CD14-positive monocyte (primary cell): Measurements from ENCODE around the gene DLGAP3. TPM values are rescaled to one million over a fixed set of nuclear protein-coding genes. Genes with fewer than 3 reads are reported as not detected.
"Not testable (repeated sequence)": the region's sequence is repeated elsewhere in the genome, so short reads cannot be mapped to it uniquely, and the experiment has no call there.

Experiments used
- DNase-seq, 3 donors: peaks; one replicate each; pipeline ENCODE4 v3.0.0-alpha.2; 2011 to 2022
- H2AFZ ChIP-seq: 2 replicates; pipeline ENCODE4 v1.6.0; 2012; ENCODE audit warnings: mild to moderate bottlenecking, low read depth, low read length, inconsistent platforms; ENCODE audit not compliant: insufficient read depth, poor library complexity, severe bottlenecking
- H3K27ac ChIP-seq, 2 donors: 1 replicate in 1 of 2; 2 replicates in 1 of 2; pipeline ENCODE4 v1.5.1; 2012 to 2013; ENCODE audit warnings: low read length in 2 of 2, control low read depth in 1 of 2, inconsistent platforms in 1 of 2, low read depth in 1 of 2, mild to moderate bottlenecking in 1 of 2
- H3K27me3 ChIP-seq, 2 donors: one replicate each; pipeline versions ENCODE4 v1.6.0 to v1.6.1; 2011 to 2013; ENCODE audit warnings: low read length in 2 of 2; ENCODE audit not compliant: control insufficient read depth in 2 of 2, insufficient read depth in 2 of 2
- H3K36me3 ChIP-seq, 2 donors: replicated peaks in 1 of 2; 1 replicate in 1 of 2; 2 replicates in 1 of 2; pipeline versions ENCODE4 v1.5.1 to v1.6.1; 2012 to 2013; ENCODE audit warnings: low read length in 2 of 2, control low read depth in 1 of 2, inconsistent platforms in 1 of 2, mild to moderate bottlenecking in 1 of 2; ENCODE audit not compliant: insufficient read depth in 2 of 2, control insufficient read depth in 1 of 2
- H3K4me1 ChIP-seq, 2 donors: 1 replicate in 1 of 2; 2 replicates in 1 of 2; pipeline versions ENCODE4 v1.5.1 to v1.6.1; 2012 to 2013; ENCODE audit warnings: low read length in 2 of 2, control low read depth in 1 of 2, inconsistent platforms in 1 of 2, mild to moderate bottlenecking in 1 of 2, moderate library complexity in 1 of 2; ENCODE audit not compliant: insufficient read depth in 2 of 2, control insufficient read depth in 1 of 2
- H3K4me2 ChIP-seq: replicated peaks from 2 replicates; pipeline ENCODE3; 2012; ENCODE audit warnings: low read length, moderate library complexity, mild to moderate bottlenecking; ENCODE audit not compliant: poor library complexity, severe bottlenecking; ENCODE audit errors: extremely low read depth
- H3K4me3 ChIP-seq, 3 experiments: fragments of 200-600 bp in 1 of 3; sonication (generic) in 1 of 3; replicated peaks in 1 of 3; 1 replicate in 2 of 3; 2 replicates in 1 of 3; pipeline ENCODE4 v1.5.1; 2011 to 2013; ENCODE audit warnings: low read length in 3 of 3, mild to moderate bottlenecking in 3 of 3, control low read depth in 2 of 3, low read depth in 2 of 3, inconsistent platforms in 1 of 3, moderate library complexity in 1 of 3
- H3K79me2 ChIP-seq: 2 replicates; pipeline ENCODE4 v1.6.0; 2012; ENCODE audit warnings: mild to moderate bottlenecking, control low read depth, inconsistent platforms, low read length, moderate library complexity; ENCODE audit not compliant: insufficient read depth
- H3K9ac ChIP-seq: 2 replicates; pipeline ENCODE4 v1.6.0; 2017; ENCODE audit warnings: low read length, mild to moderate bottlenecking; ENCODE audit not compliant: insufficient read depth, poor library complexity, severe bottlenecking
- H3K9me3 ChIP-seq, 2 donors: replicated peaks in 1 of 2; 1 replicate in 1 of 2; 2 replicates in 1 of 2; pipeline versions ENCODE4 v1.5.1 to v1.6.1; 2012 to 2013; ENCODE audit warnings: low read length in 2 of 2, control low read depth in 1 of 2; ENCODE audit not compliant: control insufficient read depth in 1 of 2, insufficient read depth in 1 of 2
- H4K20me1 ChIP-seq: 2 replicates; pipeline ENCODE4 v1.6.0; 2012; ENCODE audit warnings: mild to moderate bottlenecking, low read length, control low read depth, moderate library complexity; ENCODE audit not compliant: insufficient read depth
- H3K27ac Mint-ChIP-seq, 7 donors: one replicate each; pipeline ENCODE4 v1.8.0; 2020; ENCODE audit warnings: mild to moderate bottlenecking in 7 of 7, mixed read lengths in 7 of 7, moderate library complexity in 6 of 7, inconsistent platforms in 2 of 7
- H3K27me3 Mint-ChIP-seq, 3 donors: one replicate each; pipeline ENCODE4 v1.8.0; 2021 to 2022; ENCODE audit warnings: low read depth in 3 of 3, mild to moderate bottlenecking in 3 of 3, mixed read lengths in 3 of 3, moderate library complexity in 3 of 3, inconsistent platforms in 1 of 3
- H3K36me3 Mint-ChIP-seq, 2 donors: one replicate each; pipeline ENCODE4 v1.8.0; 2020; ENCODE audit warnings: mixed read lengths in 2 of 2, inconsistent platforms in 1 of 2, mild to moderate bottlenecking in 1 of 2
- H3K4me1 Mint-ChIP-seq: one replicate; pipeline ENCODE4 v1.8.0; 2020; ENCODE audit warnings: mild to moderate bottlenecking, mixed read lengths
- H3K4me3 Mint-ChIP-seq, 2 donors: one replicate each; pipeline ENCODE4 v1.8.0; 2020; ENCODE audit warnings: mild to moderate bottlenecking in 2 of 2, mixed read lengths in 2 of 2, moderate library complexity in 1 of 2
- H3K9me3 Mint-ChIP-seq, 7 donors: one replicate each; pipeline ENCODE4 v1.8.0; 2020 to 2022; ENCODE audit warnings: mixed read lengths in 7 of 7, mild to moderate bottlenecking in 6 of 7, moderate library complexity in 6 of 7, inconsistent platforms in 2 of 7
- CTCF ChIP-seq: fragments of 200-600 bp; IDR thresholded peaks from one replicate; pipeline ENCODE4 v1.8.0; 2022; ENCODE audit warnings: antibody characterized with exemption, mild to moderate bottlenecking
- WGBS: methylation state at CpG from one replicate; pipeline ENCODE4 v1.1.5; 2013; ENCODE audit warnings: missing lambda C conversion rate; ENCODE audit not compliant: insufficient coverage; 5-methylcytosine and 5-hydroxymethylcytosine counted together
- intact Hi-C, 2 donors: fragments of 100-400 bp; cut with micrococcal nuclease; formaldehyde crosslinking; loops; one replicate each; pipeline versions ENCODE4 v1.15.0 to v1.15.1; 2023
- polyA plus RNA-seq, 3 donors: library from polyadenylated mRNA; depleted of rRNA in 1 of 3; unstranded in 2 of 3; stranded (reverse) in 1 of 3; fragments of 300-500 nt in 2 of 3; fragments of >200 nt in 1 of 3; fragmentation: Illumina TruSeq in 2 of 3; gene quantifications; 1 replicate in 2 of 3; 2 replicates in 1 of 3; pipeline ENCODE4 v1.2.3, GENCODE V29; 2012 to 2021

The DLGAP3 gene
- polyA plus RNA-seq, 3 donors, result 0.10 to 0.56 (median 0.16) TPM

GRCh38 chr1:34947641-34948314, 18.3 kb upstream of the DLGAP3 start:
- H3K27ac ChIP-seq, H3K9ac ChIP-seq, H3K27me3 ChIP-seq, H3K36me3 Mint-ChIP-seq, intact Hi-C loops, H3K4me2 ChIP-seq, H3K4me1 ChIP-seq, H3K4me1 Mint-ChIP-seq, H3K36me3 ChIP-seq, H4K20me1 ChIP-seq, H3K79me2 ChIP-seq, H2AFZ ChIP-seq, H3K4me3 Mint-ChIP-seq, H3K9me3 ChIP-seq, DNase-seq, H3K4me3 ChIP-seq: not testable (repeated sequence)
- Mint-ChIP-seq H3K27ac (peak overlapping the region in 2 of 7 donors; percentile 50 to 65), H3K27me3 (peaks cover 9 to 25% (median 9%) of the 10 kb centered on the region in 3 donors), H3K9me3 (peaks cover 0 to 10% (median 3%) of the 10 kb centered on the region in 7 donors)
- 96% methylated on average over 9 of the region's 41 CpGs for WGBS

DNA sequence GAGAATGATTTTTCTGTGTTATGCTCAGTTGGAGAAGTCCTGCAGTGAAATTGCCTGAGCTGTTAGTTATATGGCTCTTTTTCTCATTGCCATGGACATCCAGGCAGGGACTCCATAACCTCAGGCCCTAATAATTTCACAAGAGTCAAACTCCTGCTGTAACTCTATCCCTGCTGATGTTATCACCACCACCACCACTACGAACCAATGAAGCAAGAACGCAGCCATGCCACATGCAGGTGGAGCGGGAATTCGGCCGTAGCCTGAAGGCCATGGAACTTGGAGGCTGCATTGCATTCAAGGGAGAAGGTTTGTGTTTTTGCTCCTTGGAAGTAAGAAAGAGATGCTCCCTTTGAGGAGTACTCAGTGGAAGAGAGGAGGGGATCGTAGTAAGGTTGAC, 16.8 kb upstream of the DLGAP3 start:
- intact Hi-C loops, result no loop called here
- Histone ChIP-seq H3K27ac (no peak overlapping the region), H3K4me2 (no peak overlapping the region), H3K9ac (no peak overlapping the region), H3K79me2 (no peaks in the 10 kb centered on the region), H3K27me3 (peaks cover 4 to 15% of the 10 kb centered on the region in 2 donors), H3K36me3 (no peaks in the 10 kb centered on the region), H2AFZ (no peak overlapping the region), H4K20me1 (no peaks in the 10 kb centered on the region), H3K4me3 (no peak overlapping the region), H3K9me3 (no peaks in the 10 kb centered on the region), H3K4me1 (no peaks in the 10 kb centered on the region)
- H3K27me3 Mint-ChIP-seq, result peaks cover 9 to 28% (median 10%) of the 10 kb centered on the region in 3 donors
- TF ChIP-seq CTCF, result no peak
- WGBS, result 89% methylated on average over 3 of the region's 6 CpGs
- H3K9me3 Mint-ChIP-seq, result peaks cover 0 to 13% (median 3%) of the 10 kb centered on the region in 7 donors
- H3K4me1 Mint-ChIP-seq, result no peaks in the 10 kb centered on the region
- no peak for DNase-seq
- no peak overlapping the region for H3K4me3 Mint-ChIP-seq
- H3K27ac Mint-ChIP-seq, result no peak overlapping the region
- no peaks in the 10 kb centered on the region for H3K36me3 Mint-ChIP-seq

GRCh38 chr1:34941798-34942197, 12.3 kb upstream of the DLGAP3 start:
- H3K79me2 ChIP-seq, H2AFZ ChIP-seq, intact Hi-C loops, H3K36me3 ChIP-seq, H3K4me2 ChIP-seq, H3K9me3 Mint-ChIP-seq, H3K4me1 ChIP-seq, H3K4me3 Mint-ChIP-seq, H3K27ac Mint-ChIP-seq, H3K9ac ChIP-seq, H3K27ac ChIP-seq, H3K4me1 Mint-ChIP-seq, H3K4me3 ChIP-seq, H4K20me1 ChIP-seq, H3K9me3 ChIP-seq, DNase-seq, H3K36me3 Mint-ChIP-seq: not testable (repeated sequence)
- peaks cover 11 to 40% (median 18%) of the 10 kb centered on the region in 3 donors for H3K27me3 Mint-ChIP-seq
- 86% methylated on average over 1 of the region's 2 CpGs for WGBS
- H3K27me3 ChIP-seq, result peaks cover 7 to 26% of the 10 kb centered on the region in 2 donors
